GM18868 (cell line): Measurements from ENCODE around the gene ITGA6.

Experiments used
- ATAC-seq: cut with Tn5 transposase; IDR thresholded peaks from one replicate; pipeline ENCODE4 v1.9.1; 2021; ENCODE audit warnings: mild to moderate bottlenecking, moderate library complexity; ENCODE audit not compliant: unreplicated experiment

Gene ITGA6

DNA sequence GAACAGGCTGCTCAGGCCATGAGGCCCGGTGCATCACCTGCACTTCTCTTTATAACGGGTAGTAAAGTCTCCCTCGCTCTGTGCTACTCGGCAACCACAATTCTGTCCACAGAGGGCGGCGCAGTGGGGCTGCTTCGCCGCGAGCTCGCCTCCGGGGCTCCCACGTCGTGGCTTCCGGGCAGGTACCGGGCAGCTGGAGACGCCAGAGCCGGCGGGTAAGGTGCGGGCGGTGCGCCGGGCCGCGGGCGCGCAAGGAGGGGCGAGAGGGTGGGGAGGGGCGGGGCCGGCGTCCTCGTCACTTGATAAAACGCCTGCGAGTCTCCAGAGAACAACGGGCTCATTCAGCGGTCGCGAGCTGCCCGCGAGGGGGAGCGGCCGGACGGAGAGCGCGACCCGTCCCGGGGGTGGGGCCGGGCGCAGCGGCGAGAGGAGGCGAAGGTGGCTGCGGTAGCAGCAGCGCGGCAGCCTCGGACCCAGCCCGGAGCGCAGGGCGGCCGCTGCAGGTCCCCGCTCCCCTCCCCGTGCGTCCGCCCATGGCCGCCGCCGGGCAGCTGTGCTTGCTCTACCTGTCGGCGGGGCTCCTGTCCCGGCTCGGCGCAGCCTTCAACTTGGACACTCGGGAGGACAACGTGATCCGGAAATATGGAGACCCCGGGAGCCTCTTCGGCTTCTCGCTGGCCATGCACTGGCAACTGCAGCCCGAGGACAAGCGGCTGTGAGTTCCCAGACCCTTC lies at the start of gene ITGA6:
ITGA6 (plus strand) TSS at position 331 of the 734 bp plus-strand sequence.
- ATAC-seq = no peak

GRCh38 chr2:172380436-172381274 lies 46.7 kb upstream of the ITGA6 start:
- ATAC-seq = no peak

DNA sequence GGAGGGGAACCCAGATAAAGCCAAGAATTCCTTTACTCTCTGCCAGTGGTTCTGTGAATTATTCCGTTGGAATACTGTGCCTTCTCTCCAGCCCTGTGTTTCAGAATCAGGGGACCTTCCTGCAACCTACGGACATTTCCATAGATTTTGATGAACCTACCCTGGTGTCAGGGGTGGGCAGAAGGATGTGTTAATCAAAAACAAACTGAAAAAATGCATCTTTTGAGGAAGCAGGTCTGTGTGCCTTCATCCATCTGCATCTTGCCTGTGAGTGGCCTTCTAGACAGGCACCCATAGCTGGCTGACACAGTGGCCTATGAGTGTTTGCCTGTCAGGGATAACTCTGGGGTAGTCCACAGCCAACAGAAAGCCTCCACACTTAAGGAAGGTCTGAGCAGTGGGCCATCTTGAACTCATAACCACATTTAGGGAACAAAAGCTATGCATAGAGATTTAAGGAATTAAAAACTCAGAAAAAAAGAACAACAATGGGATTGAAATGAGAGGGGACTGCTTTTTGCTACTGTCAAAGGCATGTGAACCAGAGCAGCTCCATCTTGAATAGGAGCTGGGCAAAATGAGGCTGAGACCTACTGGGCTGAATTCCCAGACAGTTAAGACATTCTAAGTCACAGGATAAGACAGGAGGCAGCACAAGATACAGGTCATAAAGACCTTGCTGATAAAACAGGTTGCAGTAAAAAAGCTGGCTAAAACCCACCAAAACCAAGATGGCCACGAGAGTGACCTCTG lies 45.9 kb upstream of the ITGA6 start:
- ATAC-seq = no peak

DNA sequence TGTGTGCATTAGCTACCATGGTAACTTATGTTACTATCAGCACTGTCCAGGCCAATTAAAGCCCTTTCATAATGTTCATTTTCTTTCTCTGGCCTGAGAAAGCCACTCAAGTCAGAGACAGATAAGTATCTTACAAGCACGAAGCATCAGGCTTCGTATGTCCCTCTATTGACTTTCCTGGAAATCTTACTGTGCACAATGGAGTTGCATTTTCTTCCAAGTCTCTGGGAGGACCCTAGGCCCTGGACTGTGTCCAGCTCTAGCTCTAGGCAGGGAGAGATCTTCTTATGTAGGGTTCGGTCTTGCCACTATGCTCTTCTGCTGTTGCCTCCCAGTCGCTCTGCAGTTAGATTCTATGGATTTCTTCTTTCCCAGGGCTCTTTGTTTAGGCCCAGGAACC lies 40.0 kb upstream of the ITGA6 start:
- no peak for ATAC-seq

GRCh38 chr2:172389685-172390339 lies 37.6 kb upstream of the ITGA6 start:
- ATAC-seq = no peak

GRCh38 chr2:172394002-172394401 lies 33.4 kb upstream of the ITGA6 start:
- no peak for ATAC-seq

- ATAC-seq = no peak
Measured at GRCh38 chr2:172395503-172395902, 31.9 kb upstream of the ITGA6 start.

DNA sequence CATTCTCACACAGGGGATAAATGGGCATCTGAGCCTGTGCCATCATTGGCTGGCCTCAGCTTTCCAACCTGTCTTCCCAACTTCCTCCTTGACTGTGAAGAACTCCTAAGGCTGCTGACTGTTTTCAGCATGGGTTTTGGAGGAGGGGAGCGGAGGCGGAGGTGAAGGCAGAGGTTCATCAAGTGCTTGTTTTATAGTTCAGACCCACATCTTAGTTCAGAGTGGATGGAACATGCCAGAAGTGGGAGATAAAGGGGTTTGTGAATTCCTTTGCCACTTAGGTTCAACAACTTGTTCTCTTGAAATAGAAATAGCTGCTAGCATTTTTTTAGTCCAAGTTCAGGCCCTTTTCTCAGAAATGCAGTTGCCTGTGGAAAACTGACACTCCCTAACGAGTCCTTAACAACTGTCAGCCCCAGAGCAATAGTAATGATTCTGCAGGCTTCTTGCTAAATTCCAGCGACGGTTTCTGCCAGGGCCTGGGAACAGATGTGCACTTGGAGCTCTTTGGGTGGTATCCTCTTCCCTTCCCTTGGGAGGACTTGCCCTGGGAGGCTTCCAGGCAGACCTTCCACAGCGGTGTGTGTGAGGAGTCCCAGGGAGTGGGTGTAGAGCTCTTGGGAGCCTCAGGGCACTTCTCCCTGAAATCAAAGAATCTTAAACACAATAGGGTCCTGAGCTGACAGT lies 30.1 kb upstream of the ITGA6 start:
- no peak for ATAC-seq

DNA sequence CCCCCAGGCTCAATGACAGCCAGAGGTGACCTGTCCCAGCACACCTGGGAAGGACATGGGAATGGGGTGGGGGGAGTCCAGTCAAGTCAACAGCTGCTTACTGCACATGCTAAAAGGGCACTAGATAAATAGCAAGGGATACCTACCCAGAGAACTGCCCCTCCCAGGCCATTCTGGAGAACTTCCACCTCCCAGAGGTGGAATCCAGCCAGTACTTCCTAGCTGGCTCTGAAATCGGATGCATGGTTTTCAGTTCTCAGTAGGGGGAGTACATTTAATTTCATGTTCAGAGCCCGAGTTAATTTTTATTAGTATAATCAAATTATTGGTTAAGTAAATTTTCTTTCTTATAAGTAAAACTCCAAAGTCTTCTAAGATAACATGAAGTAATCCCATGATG lies 28.9 kb upstream of the ITGA6 start:
- ATAC-seq = no peak

DNA sequence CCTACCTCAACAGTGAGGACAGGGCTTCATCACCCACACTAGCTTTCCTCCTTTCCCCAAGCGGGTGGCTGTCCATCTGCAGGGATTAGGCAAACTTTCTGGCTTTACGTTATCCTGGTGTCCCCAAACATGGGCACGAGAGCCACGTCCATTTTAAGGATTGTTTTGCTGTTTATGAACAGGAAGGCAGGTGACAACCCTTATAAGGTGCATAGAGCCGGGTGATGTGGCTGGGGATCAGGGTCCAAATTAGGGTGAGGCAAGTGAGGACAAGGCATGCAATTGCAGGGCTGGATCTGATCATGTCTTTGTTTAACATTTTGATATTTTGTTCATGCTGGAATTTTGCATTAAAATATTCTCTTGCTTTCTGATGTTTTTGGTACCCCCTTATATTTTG lies 27.6 kb upstream of the ITGA6 start:
- ATAC-seq = no peak

DNA sequence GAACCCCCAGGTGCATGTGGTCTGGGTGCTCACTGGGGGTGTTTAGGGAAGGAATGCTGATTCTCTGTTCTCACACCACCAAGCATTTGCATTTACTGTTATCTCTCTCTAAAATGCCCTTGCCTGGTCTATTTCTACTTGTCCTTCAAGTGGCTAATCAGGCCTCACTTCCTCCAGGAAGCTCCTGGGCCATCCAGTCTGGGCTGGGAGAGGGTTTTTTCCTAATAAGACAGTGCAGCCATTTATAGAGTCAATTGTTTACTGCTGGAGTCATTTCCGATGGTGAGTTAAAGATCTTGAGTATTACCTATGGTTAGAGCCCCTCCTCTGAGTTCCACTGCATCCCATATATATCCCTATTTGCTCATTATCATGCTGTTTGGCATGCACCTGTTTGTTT lies 25.2 kb upstream of the ITGA6 start:
- ATAC-seq = no peak

DNA sequence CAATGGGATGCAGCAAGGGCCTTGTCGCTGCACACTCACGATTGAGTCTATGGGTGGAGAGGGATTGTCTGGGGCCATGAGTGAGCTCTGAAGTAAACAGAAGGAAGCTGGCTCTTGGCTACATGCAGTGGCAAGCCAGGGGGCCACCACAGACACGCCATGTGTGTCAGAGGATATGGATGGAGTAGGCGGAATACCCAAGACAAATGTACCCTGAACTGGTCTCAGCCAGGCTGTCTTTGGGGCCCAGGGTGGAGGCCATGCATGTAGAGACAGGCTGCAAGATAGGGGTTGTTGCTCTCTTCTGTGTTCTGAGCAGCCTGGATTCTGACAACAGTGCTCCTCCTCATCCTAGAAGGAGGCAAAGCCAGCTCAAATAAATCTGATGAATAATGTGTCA lies 24.0 kb upstream of the ITGA6 start:
- ATAC-seq = no peak

DNA sequence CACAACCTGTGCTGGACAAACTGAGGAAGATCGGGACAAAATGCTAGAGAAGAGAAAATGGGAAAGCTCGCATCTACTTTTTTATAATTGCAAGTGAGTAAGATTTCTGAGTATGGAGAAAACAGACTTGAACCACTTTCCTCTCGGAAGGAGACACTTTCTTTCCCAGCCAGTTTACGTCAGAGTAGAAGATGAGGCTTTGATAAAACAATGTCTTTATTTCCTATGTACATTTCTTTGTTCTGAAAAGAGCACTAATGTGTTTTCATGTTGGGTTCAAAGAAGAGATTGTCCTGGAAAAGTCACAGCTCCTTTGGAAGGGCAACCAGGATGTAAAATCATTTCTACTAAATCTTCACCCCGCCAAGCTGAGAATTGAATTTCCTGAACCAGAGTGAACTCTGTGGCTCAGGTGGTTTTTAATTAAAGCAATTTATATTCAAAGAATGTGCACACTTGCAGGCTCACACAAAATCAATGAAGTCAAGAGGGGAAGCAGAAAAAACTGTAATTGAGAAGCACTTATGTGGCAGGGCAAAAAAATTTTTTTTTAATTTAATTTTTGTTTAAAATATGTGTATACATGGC lies 23.4 kb upstream of the ITGA6 start:
- no peak for ATAC-seq

DNA sequence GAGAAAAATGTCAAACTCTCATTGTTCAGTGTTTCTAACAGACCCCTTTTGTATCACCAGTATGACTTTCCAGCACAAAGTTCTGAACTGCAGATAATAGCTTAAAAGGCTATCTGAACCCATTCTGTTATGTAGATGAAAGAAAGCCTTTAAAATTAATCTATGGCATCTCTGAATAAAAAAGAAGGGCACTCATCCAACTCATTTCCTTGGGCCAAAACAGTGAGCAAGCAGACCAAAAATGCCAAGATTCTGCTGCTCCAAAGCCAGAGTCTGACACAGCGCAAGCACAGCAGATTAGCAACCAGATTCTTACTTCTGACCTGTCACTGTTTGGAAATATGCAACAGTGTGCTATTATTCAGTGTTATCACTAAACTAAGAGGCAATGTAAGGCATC lies 22.6 kb upstream of the ITGA6 start:
- no peak for ATAC-seq

- ATAC-seq = no peak
Measured at GRCh38 chr2:172405673-172406072, 21.7 kb upstream of the ITGA6 start.

GRCh38 chr2:172408143-172408766 lies 19.1 kb upstream of the ITGA6 start:
- no peak for ATAC-seq

DNA sequence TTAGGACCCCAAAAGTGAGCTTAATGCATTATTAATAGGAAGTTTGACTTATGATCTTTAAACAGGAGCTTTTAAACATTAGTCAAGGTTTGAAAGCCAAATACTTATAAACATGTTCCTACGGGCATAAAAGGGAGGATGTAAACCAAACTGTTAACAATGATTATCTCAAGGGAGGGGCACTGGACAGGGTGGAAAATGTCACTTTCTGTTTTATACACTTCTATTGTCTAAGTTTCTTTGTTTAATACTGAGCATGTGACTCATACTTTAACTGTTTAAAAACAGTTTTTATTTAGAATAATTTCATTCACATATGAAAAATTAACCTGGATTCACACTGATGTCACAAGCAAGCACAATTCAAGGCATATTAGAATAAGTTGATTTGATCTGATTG lies 18.3 kb upstream of the ITGA6 start:
- no peak for ATAC-seq

DNA sequence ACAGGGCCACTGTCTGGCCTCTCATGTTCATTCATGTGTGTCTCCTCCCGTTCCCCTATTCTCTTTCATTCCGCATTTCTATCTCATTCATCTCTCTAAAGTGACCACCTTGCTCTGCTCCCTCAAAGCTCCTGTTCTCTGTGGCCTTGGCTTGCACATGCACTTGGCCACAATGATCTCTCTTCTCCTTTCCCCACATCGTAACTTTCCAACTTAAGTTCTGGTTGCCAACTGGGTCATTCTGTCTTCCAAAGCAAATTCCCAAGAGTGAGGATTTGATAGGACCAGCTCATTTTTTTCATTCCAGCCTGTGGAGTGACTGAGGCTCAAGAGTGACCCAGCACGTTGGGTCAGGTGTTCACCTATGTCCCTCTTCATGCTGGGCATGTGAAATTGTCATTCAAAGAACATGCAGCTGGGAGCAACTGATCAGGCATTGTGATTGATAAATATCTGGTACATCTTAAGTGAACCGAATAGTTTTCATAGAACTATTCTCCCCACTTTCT lies 14.3 kb upstream of the ITGA6 start:
- no peak for ATAC-seq

DNA sequence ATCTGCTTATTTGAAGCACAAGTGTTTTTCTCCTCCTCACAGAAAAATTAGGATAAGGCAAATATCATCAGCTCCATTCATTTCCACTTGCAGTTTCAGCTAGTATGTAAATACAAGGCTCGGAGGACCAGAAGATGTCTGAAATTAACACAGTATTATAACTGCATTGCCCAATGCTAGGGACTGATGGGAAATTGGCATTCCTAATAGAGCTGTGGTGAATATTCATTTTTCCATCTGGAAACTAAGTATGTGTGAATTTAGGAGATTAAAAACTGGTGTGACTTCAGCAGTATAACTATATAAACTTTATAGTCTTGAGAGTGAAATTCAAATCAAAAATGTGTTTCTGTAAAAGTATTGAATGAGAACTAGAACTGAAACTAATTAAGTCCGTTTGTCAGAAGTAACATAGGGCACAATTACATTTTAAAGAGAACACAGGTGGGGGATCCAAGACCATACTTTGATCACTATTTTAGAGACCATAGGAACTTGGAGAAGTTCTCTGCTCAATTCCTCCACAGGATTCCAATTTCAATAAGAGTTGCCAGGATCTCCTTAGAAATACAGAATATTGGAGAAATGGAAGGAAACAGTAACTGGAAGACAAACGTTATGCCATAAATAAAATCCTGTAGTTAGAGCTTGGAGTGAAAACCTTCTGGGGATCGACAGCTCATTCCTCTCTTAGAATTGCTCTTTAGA lies 12.1 kb upstream of the ITGA6 start:
- ATAC-seq = no peak
